IMR-90 (cell line): ENCODE measurements around the gene EML4. TPM values are rescaled to one million over a fixed set of nuclear protein-coding genes. Genes with fewer than 3 reads are reported as not detected.

Experiments used
- ATAC-seq: fragments of 200-7000 bp; cut with Tn5 transposase; 2 replicates; pipeline ENCODE4 v1.9.1; 2020; ENCODE audit warnings: low read depth, mild to moderate bottlenecking, moderate library complexity
- BruUV-seq: library from RNA; stranded (reverse); fragments of 400-500 nt; replicated peaks from 2 replicates; lab custom pipeline; 2021; lab: Mats Ljungman, UMichigan
- CTCF ChIA-PET: fragments of 300-600 bp; formaldehyde crosslinking; extraction: SDS; loops from one replicate; lab custom pipeline; 2021; ENCODE audit warnings: antibody characterized with exemption; lab: Yijun Ruan, JAX
- POLR2A ChIA-PET: fragments of 300-600 bp; sonication (Branson Sonifier 250); formaldehyde crosslinking; loops from one replicate; lab custom pipeline; 2022; ENCODE audit warnings: antibody characterized with exemption; ENCODE audit not compliant: unreplicated experiment; lab: Charles Lee
- DNase-seq: peaks from one replicate; pipeline ENCODE4 v3.0.0; 2013
- H2AFZ ChIP-seq: replicated peaks from 2 replicates; pipeline ENCODE3; 2013; ENCODE audit warnings: low read length, mild to moderate bottlenecking; ENCODE audit not compliant: poor library complexity
- H2AK5ac ChIP-seq: 2 replicates; pipeline ENCODE4 v1.6.1; 2013; ENCODE audit warnings: low read depth, low read length, inconsistent platforms
- H2AK9ac ChIP-seq: replicated peaks from 2 replicates; pipeline ENCODE3; 2013; ENCODE audit warnings: mild to moderate bottlenecking, low read depth, low read length, moderate library complexity; ENCODE audit not compliant: poor library complexity
- H2BK120ac ChIP-seq: 2 replicates; pipeline ENCODE4 v1.6.1; 2013; ENCODE audit warnings: low read depth, low read length, inconsistent platforms
- H2BK15ac ChIP-seq: 3 replicates; pipeline ENCODE4 v1.6.1; 2013; ENCODE audit warnings: low read depth, low read length, inconsistent platforms
- H2BK20ac ChIP-seq: 2 replicates; pipeline ENCODE4 v1.6.1; 2013; ENCODE audit warnings: low read depth, mild to moderate bottlenecking, inconsistent platforms, low read length, moderate library complexity
- H2BK5ac ChIP-seq: 2 replicates; pipeline ENCODE4 v1.6.1; 2013; ENCODE audit warnings: mild to moderate bottlenecking, low read depth, low read length, inconsistent platforms; ENCODE audit not compliant: poor library complexity, severe bottlenecking
- H3K14ac ChIP-seq: replicated peaks from 2 replicates; pipeline ENCODE4 v1.6.1; 2013; ENCODE audit warnings: low read depth, low read length, inconsistent platforms
- H3K18ac ChIP-seq: 2 replicates; pipeline ENCODE4 v1.6.1; 2013; ENCODE audit warnings: low read depth, low read length, control low read depth
- H3K23ac ChIP-seq: 2 replicates; pipeline ENCODE4 v1.6.1; 2013; ENCODE audit warnings: low read depth, low read length, inconsistent platforms
- H3K27ac ChIP-seq: 2 replicates; pipeline ENCODE4 v1.5.1; 2013; ENCODE audit warnings: mild to moderate bottlenecking, control low read depth, low read length; ENCODE audit not compliant: insufficient read depth
- H3K27me3 ChIP-seq: 2 replicates; pipeline ENCODE4 v1.6.1; 2013; ENCODE audit warnings: low read length; ENCODE audit not compliant: control insufficient read depth, insufficient read depth
- H3K36me3 ChIP-seq: 2 replicates; pipeline ENCODE4 v1.6.1; 2013; ENCODE audit warnings: low read length, mixed read lengths; ENCODE audit not compliant: control insufficient read depth, insufficient read depth
- H3K4ac ChIP-seq: 2 replicates; pipeline ENCODE4 v1.6.1; 2013; ENCODE audit warnings: low read depth, low read length, inconsistent platforms
- H3K4me1 ChIP-seq: 2 replicates; pipeline ENCODE4 v1.6.1; 2013; ENCODE audit warnings: low read length, mixed read lengths; ENCODE audit not compliant: control insufficient read depth, insufficient read depth
- H3K4me2 ChIP-seq: 2 replicates; pipeline ENCODE4 v1.6.1; 2013; ENCODE audit warnings: low read depth, mild to moderate bottlenecking, control low read depth, low read length, moderate library complexity
- H3K4me3 ChIP-seq: 2 replicates; pipeline ENCODE4 v1.5.1; 2013; ENCODE audit warnings: low read depth, mild to moderate bottlenecking, control low read depth, low read length, moderate library complexity; ENCODE audit not compliant: insufficient read depth
- H3K56ac ChIP-seq: 2 replicates; pipeline ENCODE4 v1.6.1; 2013; ENCODE audit warnings: low read length, inconsistent platforms; ENCODE audit not compliant: insufficient read depth; ENCODE audit errors: extremely low read depth
- H3K79me1 ChIP-seq, 2 experiments: 2 replicates each; pipeline ENCODE4 v1.6.1; 2013; ENCODE audit warnings: low read length in 2 of 2, inconsistent platforms in 1 of 2, low read depth in 1 of 2
- H3K9ac ChIP-seq: 2 replicates; pipeline ENCODE4 v1.6.1; 2013; ENCODE audit warnings: low read depth, low read length, control low read depth
- H3K9me1 ChIP-seq: 2 replicates; pipeline ENCODE4 v1.6.1; 2013; ENCODE audit warnings: low read length, inconsistent platforms; ENCODE audit not compliant: insufficient read depth
- H3K9me3 ChIP-seq: 2 replicates; pipeline ENCODE4 v1.6.1; 2013; ENCODE audit warnings: low read length; ENCODE audit not compliant: control insufficient read depth, insufficient read depth
- H4K20me1 ChIP-seq: 2 replicates; pipeline ENCODE4 v1.6.1; 2013; ENCODE audit warnings: low read length, inconsistent platforms; ENCODE audit not compliant: insufficient read depth
- H4K5ac ChIP-seq: 2 replicates; pipeline ENCODE4 v1.6.1; 2013; ENCODE audit warnings: mild to moderate bottlenecking, low read depth, low read length, control low read depth
- H4K8ac ChIP-seq, 2 experiments: 2 replicates each; pipeline ENCODE4 v1.6.1; 2013; ENCODE audit warnings: low read depth in 2 of 2, low read length in 2 of 2, control low read depth in 1 of 2, inconsistent platforms in 1 of 2
- H4K91ac ChIP-seq: 2 replicates; pipeline ENCODE4 v1.6.1; 2013; ENCODE audit warnings: low read depth, low read length, inconsistent platforms; ENCODE audit not compliant: insufficient read depth
- BHLHE40 ChIP-seq: fragments of 150-350 bp; IDR thresholded peaks from 2 replicates; pipeline ENCODE4 v1.6.1; 2016; ENCODE audit warnings: mild to moderate bottlenecking, low read depth, low read length
- CEBPB ChIP-seq: IDR thresholded peaks from 2 replicates; pipeline ENCODE4 v1.6.1; 2012; ENCODE audit warnings: low read depth, low read length, improper control_type of control experiment
- POLR2A ChIP-seq: IDR thresholded peaks from 2 replicates; pipeline ENCODE4 v1.6.1; 2012; ENCODE audit warnings: mild to moderate bottlenecking, low read depth, low read length
- RCOR1 ChIP-seq: IDR thresholded peaks from 2 replicates; pipeline ENCODE4 v1.6.1; 2012; ENCODE audit warnings: mild to moderate bottlenecking, low read length, improper control_type of control experiment; ENCODE audit not compliant: insufficient replicate concordance
- WGBS, 2 experiments: methylation state at CpG; one replicate each; pipeline versions ENCODE4 v1.1.5 to v1.1.7; 2013; ENCODE audit warnings: missing lambda C conversion rate in 2 of 2; ENCODE audit not compliant: insufficient read length in 1 of 2; ENCODE audit errors: extremely low coverage in 2 of 2; 5-methylcytosine and 5-hydroxymethylcytosine counted together
- dilution Hi-C: fragments of 300-500 bp; cut with HindIII; formaldehyde crosslinking; loops from one replicate; pipeline ENCODE4 v1.14.3; 2018; ENCODE audit warnings: low sequenced_read_pairs; ENCODE audit not compliant: unreplicated experiment
- in situ Hi-C: fragments of 300-500 bp; cut with MboI; formaldehyde crosslinking; loops from 3 replicates; pipeline ENCODE4 v1.14.3; 2019; ENCODE audit warnings: low sequenced_read_pairs, inconsistent platforms, mixed read lengths
- intact Hi-C: fragments of 100-400 bp; cut with micrococcal nuclease; formaldehyde crosslinking; loops from 2 replicates; pipeline ENCODE4 v1.10.0; 2022
- polyA plus RNA-seq, 3 experiments: library from polyadenylated mRNA; depleted of rRNA; stranded (reverse); fragments of >200 nt; gene quantifications; 2 replicates each; pipeline ENCODE4 v1.2.3, GENCODE V29; 2012; ENCODE audit warnings: low replicate concordance in 1 of 3
- total RNA-seq: library from RNA; depleted of rRNA; stranded (reverse); fragments of >200 nt; gene quantifications from 2 replicates; pipeline ENCODE4 v1.2.3, GENCODE V29; 2012
- TF ChIP-seq, protein P1 (sequence below): conservative IDR thresholded peaks from 2 replicates; pipeline ENCODE4 v1.5.1; 2012; ENCODE audit warnings: mild to moderate bottlenecking, low read depth, low read length, improper control_type of control experiment

Gene EML4
- total and polyA plus RNA-seq, 2 of the 4 experiments (the other 2 are of a cell fraction): 29.7 to 73.7 TPM

DNA sequence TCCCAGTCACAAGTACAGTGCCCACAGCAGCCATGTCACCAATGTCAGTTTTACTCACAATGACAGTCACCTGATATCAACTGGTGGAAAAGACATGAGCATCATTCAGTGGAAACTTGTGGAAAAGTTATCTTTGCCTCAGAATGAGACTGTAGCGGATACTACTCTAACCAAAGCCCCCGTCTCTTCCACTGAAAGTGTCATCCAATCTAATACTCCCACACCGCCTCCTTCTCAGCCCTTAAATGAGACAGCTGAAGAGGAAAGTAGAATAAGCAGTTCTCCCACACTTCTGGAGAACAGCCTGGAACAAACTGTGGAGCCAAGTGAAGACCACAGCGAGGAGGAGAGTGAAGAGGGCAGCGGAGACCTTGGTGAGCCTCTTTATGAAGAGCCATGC lies 160.6 kb downstream of the EML4 start:
- Histone ChIP-seq H4K20me1 (no peaks in the 10 kb centered on the region), H2AK5ac (no peak overlapping the region), H3K9me1 (no peaks in the 10 kb centered on the region; the same call in 1 of the 2 replicates), H4K8ac (no peak overlapping the region), H2BK20ac (no peak overlapping the region), H4K91ac (no peak overlapping the region), H3K79me1 (peaks cover 0 to 12% of the 10 kb centered on the region in 2 experiments; a peak in 2 of 4 replicates), H2AK9ac (no peak overlapping the region), H3K4me2 (no peak overlapping the region), H3K4ac (no peak overlapping the region), H2BK5ac (no peak overlapping the region), H3K23ac (no peak overlapping the region), H3K27me3 (no peaks in the 10 kb centered on the region), H3K56ac (no peak overlapping the region), H3K4me1 (no peaks in the 10 kb centered on the region; the same call in 1 of the 2 replicates), H3K27ac (no peak overlapping the region), H3K36me3 (peaks cover 24% of the 10 kb centered on the region), H3K4me3 (no peak overlapping the region), H4K5ac (no peak overlapping the region), H3K14ac (no peak overlapping the region), H2BK120ac (no peak overlapping the region), H3K18ac (no peak overlapping the region), H3K9me3 (no peaks in the 10 kb centered on the region), H2BK15ac (no peak overlapping the region), H2AFZ (no peak overlapping the region), H3K9ac (no peak overlapping the region)
- TF ChIP-seq BHLHE40 (no peak), POLR2A (no peak), RCOR1 (no peak), CEBPB (no peak)
- TF ChIP-seq, protein P1, sequence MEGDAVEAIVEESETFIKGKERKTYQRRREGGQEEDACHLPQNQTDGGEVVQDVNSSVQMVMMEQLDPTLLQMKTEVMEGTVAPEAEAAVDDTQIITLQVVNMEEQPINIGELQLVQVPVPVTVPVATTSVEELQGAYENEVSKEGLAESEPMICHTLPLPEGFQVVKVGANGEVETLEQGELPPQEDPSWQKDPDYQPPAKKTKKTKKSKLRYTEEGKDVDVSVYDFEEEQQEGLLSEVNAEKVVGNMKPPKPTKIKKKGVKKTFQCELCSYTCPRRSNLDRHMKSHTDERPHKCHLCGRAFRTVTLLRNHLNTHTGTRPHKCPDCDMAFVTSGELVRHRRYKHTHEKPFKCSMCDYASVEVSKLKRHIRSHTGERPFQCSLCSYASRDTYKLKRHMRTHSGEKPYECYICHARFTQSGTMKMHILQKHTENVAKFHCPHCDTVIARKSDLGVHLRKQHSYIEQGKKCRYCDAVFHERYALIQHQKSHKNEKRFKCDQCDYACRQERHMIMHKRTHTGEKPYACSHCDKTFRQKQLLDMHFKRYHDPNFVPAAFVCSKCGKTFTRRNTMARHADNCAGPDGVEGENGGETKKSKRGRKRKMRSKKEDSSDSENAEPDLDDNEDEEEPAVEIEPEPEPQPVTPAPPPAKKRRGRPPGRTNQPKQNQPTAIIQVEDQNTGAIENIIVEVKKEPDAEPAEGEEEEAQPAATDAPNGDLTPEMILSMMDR: no peak
- CTCF ChIA-PET: no interaction called here
- intact Hi-C loops (loop anchor here (10.0 kb wide), 1 partner anchor 465 kb away; no protein-coding TSS in a partner anchor), in situ Hi-C loops (loop anchor here (10.0 kb wide), 1 partner anchor 475 kb away; no protein-coding TSS in a partner anchor), dilution Hi-C loops (no loop called here)
- no TSS peak for BruUV-seq
- no CpG with 5 or more reads among the region's 5 CpGs for WGBS, 2 experiments
- ATAC-seq (no peak), DNase-seq (no peak)
- POLR2A ChIA-PET: no interaction called here
